CD4-positive, alpha-beta T cell (primary cell): Measurements from ENCODE around the gene KIAA1217. TPM values are rescaled to one million over a fixed set of nuclear protein-coding genes. Genes with fewer than 3 reads are reported as not detected.

Experiments
- ATAC-seq: fragments of 200-7000 bp; cut with Tn5 transposase; one replicate; pipeline ENCODE4 v1.10.0; 2022; ENCODE audit warnings: mild to moderate bottlenecking; ENCODE audit not compliant: poor library complexity
- CTCF ChIA-PET: fragments of 350-600 bp; sonication (Branson Sonifier 250); formaldehyde crosslinking; loops from one replicate; lab custom pipeline; 2021; ENCODE audit warnings: antibody characterized with exemption, inconsistent platforms; lab: Charles Lee
- POLR2A ChIA-PET: fragments of 350-600 bp; sonication (Branson Sonifier 250); formaldehyde crosslinking; loops from one replicate; lab custom pipeline; 2021; ENCODE audit warnings: antibody characterized with exemption, inconsistent platforms; lab: Charles Lee
- DNase-seq, 14 experiments: peaks; one replicate each; pipeline ENCODE4 v3.0.0-alpha.2; 2013 to 2020; ENCODE audit warnings: mixed read lengths in 2 of 14
- H3K27ac ChIP-seq, 2 donors: one replicate each; pipeline versions ENCODE4 v1.5.1 to v1.7.0; 2013; ENCODE audit warnings: low read length in 2 of 2, low read depth in 1 of 2, mild to moderate bottlenecking in 1 of 2
- H3K27me3 ChIP-seq, 2 experiments: 1 replicate in 1 of 2; 2 replicates in 1 of 2; pipeline versions ENCODE4 v1.6.1 to v1.7.0; 2013; ENCODE audit warnings: low read length in 2 of 2, control low read depth in 1 of 2, mild to moderate bottlenecking in 1 of 2, moderate library complexity in 1 of 2; ENCODE audit not compliant: insufficient read depth in 2 of 2, control insufficient read depth in 1 of 2
- H3K36me3 ChIP-seq: one replicate; pipeline ENCODE4 v1.6.1; 2013; ENCODE audit warnings: low read length, control low read depth; ENCODE audit not compliant: insufficient read depth
- H3K4me1 ChIP-seq: one replicate; pipeline ENCODE4 v1.6.1; 2013; ENCODE audit warnings: low read length, control low read depth; ENCODE audit not compliant: insufficient read depth
- H3K4me3 ChIP-seq: one replicate; pipeline ENCODE4 v1.5.1; 2013; ENCODE audit warnings: mild to moderate bottlenecking, low read length, moderate library complexity
- H3K9me3 ChIP-seq, 2 experiments: 1 replicate in 1 of 2; 2 replicates in 1 of 2; pipeline versions ENCODE4 v1.6.1 to v1.7.0; 2013; ENCODE audit warnings: low read length in 2 of 2, mild to moderate bottlenecking in 2 of 2, control low read depth in 1 of 2, moderate library complexity in 1 of 2; ENCODE audit not compliant: control insufficient read depth in 1 of 2, insufficient read depth in 1 of 2
- H3K27ac Mint-ChIP-seq: one replicate; pipeline ENCODE4 v1.8.0; 2020; ENCODE audit warnings: mixed read lengths
- H3K27me3 Mint-ChIP-seq: one replicate; pipeline ENCODE4 v1.8.0; 2021; ENCODE audit warnings: mixed read lengths
- H3K36me3 Mint-ChIP-seq: one replicate; pipeline ENCODE4 v1.8.0; 2021; ENCODE audit warnings: low read depth, mixed read lengths
- H3K4me1 Mint-ChIP-seq: one replicate; pipeline ENCODE4 v1.8.0; 2021; ENCODE audit warnings: low read depth, mixed read lengths
- H3K4me3 Mint-ChIP-seq: one replicate; pipeline ENCODE4 v1.8.0; 2020; ENCODE audit warnings: mild to moderate bottlenecking, mixed read lengths
- H3K9me3 Mint-ChIP-seq: one replicate; pipeline ENCODE4 v1.8.0; 2020; ENCODE audit warnings: mixed read lengths
- CTCF ChIP-seq: fragments of 200-600 bp; IDR thresholded peaks from one replicate; pipeline ENCODE4 v1.8.0; 2022; ENCODE audit warnings: antibody characterized with exemption, mild to moderate bottlenecking
- intact Hi-C, 2 experiments: fragments of 100-400 bp; cut with DNase I in 1 of 2; cut with micrococcal nuclease in 1 of 2; formaldehyde crosslinking; loops; one replicate each; pipeline versions ENCODE4 v1.15.1 to v1.9.0; 2023 to 2025; cut with DNase I, micrococcal nuclease
- total RNA-seq, 174 experiments: library from RNA in 2 of 174; stranded (reverse) in 2 of 174; gene quantifications; one replicate each; pipeline ENCODE4 v1.2.3 and lab custom pipeline; 2021 to 2026

KIAA1217 gene
- total RNA-seq, 2 experiments from 2014 or later = not detected

- ATAC-seq (no peak), DNase-seq (no peak)
- no peak for TF ChIP-seq CTCF
- no peak overlapping the region for H3K27ac Mint-ChIP-seq
- no peak overlapping the region for H3K27ac ChIP-seq
- no peak overlapping the region for H3K4me3 Mint-ChIP-seq
- H3K9me3 ChIP-seq = no peaks in the 10 kb centered on the region
- no peaks in the 10 kb centered on the region for H3K9me3 Mint-ChIP-seq
- H3K27me3 Mint-ChIP-seq = peaks cover 4% of the 10 kb centered on the region
- POLR2A ChIA-PET = no interaction called here
- no peaks in the 10 kb centered on the region for H3K36me3 ChIP-seq
- H3K4me3 ChIP-seq = no peak overlapping the region
- no peaks in the 10 kb centered on the region for H3K4me1 ChIP-seq
- no peaks in the 10 kb centered on the region for H3K4me1 Mint-ChIP-seq
- CTCF ChIA-PET = no interaction called here
- intact Hi-C loops = no loop called here
- no peaks in the 10 kb centered on the region for H3K27me3 ChIP-seq
- no peaks in the 10 kb centered on the region for H3K36me3 Mint-ChIP-seq
These were observed 221.7 kb downstream of the KIAA1217 start for GRCh38 chr10:24430591-24430990.

GRCh38 chr10:24432478-24433416 lies 223.8 kb downstream of the KIAA1217 start:
- Mint-ChIP-seq H3K27ac (no peak overlapping the region), H3K9me3 (no peaks in the 10 kb centered on the region), H3K4me3 (no peak overlapping the region), H3K27me3 (peaks cover 11% of the 10 kb centered on the region), H3K4me1 (no peaks in the 10 kb centered on the region), H3K36me3 (no peaks in the 10 kb centered on the region)
- Histone ChIP-seq H3K27me3 (no peaks in the 10 kb centered on the region), H3K27ac (no peak overlapping the region), H3K36me3 (no peaks in the 10 kb centered on the region), H3K4me3 (no peak overlapping the region), H3K4me1 (no peaks in the 10 kb centered on the region), H3K9me3 (no peaks in the 10 kb centered on the region)
- intact Hi-C loops = no loop called here
- POLR2A ChIA-PET = no interaction called here
- no peak for TF ChIP-seq CTCF
- DNase-seq (no peak), ATAC-seq (no peak)
- CTCF ChIA-PET = no interaction called here

- ATAC-seq (no peak), DNase-seq (no peak)
- Histone ChIP-seq H3K4me3 (no peak overlapping the region), H3K36me3 (no peaks in the 10 kb centered on the region), H3K4me1 (no peaks in the 10 kb centered on the region), H3K9me3 (no peaks in the 10 kb centered on the region), H3K27ac (no peak overlapping the region), H3K27me3 (no peaks in the 10 kb centered on the region)
- Mint-ChIP-seq H3K36me3 (no peaks in the 10 kb centered on the region), H3K4me3 (no peak overlapping the region), H3K27ac (no peak overlapping the region), H3K27me3 (peaks cover 17% of the 10 kb centered on the region), H3K9me3 (no peaks in the 10 kb centered on the region), H3K4me1 (no peaks in the 10 kb centered on the region)
- ChIA-PET CTCF (no interaction called here), POLR2A (no interaction called here)
- no peak for TF ChIP-seq CTCF
- intact Hi-C loops = no loop called here
These were observed 224.8 kb downstream of the KIAA1217 start for GRCh38 chr10:24433705-24434104.
